SK-N-MC (cell line): Measurements from ENCODE around the gene PCDHGB3.
"Not testable (repeated sequence)": the region's sequence is repeated elsewhere in the genome, so short reads cannot be mapped to it uniquely, and the experiment has no call there.

Experiments used
- DNase-seq: peaks from one replicate; pipeline ENCODE4 v3.0.0-alpha.2; 2011; ENCODE audit warnings: low read depth, low spot score
- H3K27ac ChIP-seq: fragments of 200-600 bp; sonication (generic); 2 replicates; pipeline ENCODE4 v1.5.1; 2016; ENCODE audit warnings: mixed run types
- H3K36me3 ChIP-seq: fragments of 200-600 bp; sonication (generic); 2 replicates; pipeline ENCODE4 v1.6.1; 2017; ENCODE audit warnings: antibody characterized with exemption, low read length, mixed read lengths; ENCODE audit not compliant: insufficient read depth
- H3K4me3 ChIP-seq: fragments of 200-600 bp; sonication (generic); 2 replicates; pipeline ENCODE4 v1.5.1; 2016
- H3K9ac ChIP-seq: fragments of 200-600 bp; sonication (generic); 2 replicates; pipeline ENCODE4 v1.8.0; 2017; ENCODE audit warnings: mixed run types, mixed read lengths; ENCODE audit not compliant: insufficient read length
- H3K9me3 ChIP-seq: fragments of 200-600 bp; sonication (generic); 2 replicates; pipeline ENCODE4 v1.6.1; 2017; ENCODE audit warnings: low read depth, mild to moderate bottlenecking, antibody characterized with exemption, low read length, moderate library complexity, mixed read lengths
- EZH2 ChIP-seq: fragments of 200-600 bp; sonication (generic); IDR thresholded peaks from one replicate; pipeline ENCODE4 v1.6.1; 2017; ENCODE audit warnings: antibody characterized with exemption
- FOXP2 ChIP-seq: optimal IDR thresholded peaks from 2 replicates; pipeline ENCODE3; 2011; ENCODE audit warnings: mild to moderate bottlenecking, moderate library complexity; ENCODE audit not compliant: insufficient read depth; ENCODE audit errors: extremely low read length, control extremely low read depth
- POLR2AphosphoS5 ChIP-seq: IDR thresholded peaks from 2 replicates; pipeline ENCODE4 v1.6.1; 2012; ENCODE audit warnings: mild to moderate bottlenecking, low read depth, low read length, borderline replicate concordance

Gene PCDHGB3

GRCh38 chr5:141402553-141403243 is 32.7 kb downstream of the PCDHGB3 start, which contains the start of gene PCDHGA9:
TSS of gene PCDHGA9 (plus strand) at chr5:141402778. CDS start at chr5:141402953, 175 bp downstream.
- Histone ChIP-seq H3K9me3 (no peaks in the 10 kb centered on the region), H3K27ac (no peak within 1 kb of the TSS), H3K9ac (no peak within 1 kb of the TSS), H3K36me3 (no peaks in the 10 kb centered on the region), H3K4me3 (no peak within 1 kb of the TSS)
- no peak for DNase-seq
- TF ChIP-seq EZH2 = no peak
- no peak for TF ChIP-seq FOXP2

DNA sequence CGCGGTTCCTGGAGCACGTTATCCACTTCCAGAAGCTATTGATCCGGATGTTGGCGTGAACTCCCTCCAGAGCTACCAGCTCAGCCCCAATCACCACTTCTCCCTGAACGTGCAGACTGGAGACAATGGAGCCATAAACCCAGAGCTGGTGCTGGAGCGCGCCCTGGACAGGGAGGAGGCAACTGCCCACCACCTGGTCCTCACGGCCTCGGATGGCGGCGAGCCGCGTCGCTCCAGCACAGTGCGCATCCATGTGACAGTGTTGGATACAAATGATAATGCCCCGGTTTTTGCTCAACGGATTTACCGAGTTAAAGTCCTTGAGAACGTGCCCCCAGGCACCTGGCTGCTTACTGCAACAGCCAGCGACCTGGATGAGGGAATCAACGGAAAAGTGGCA is 33.3 kb downstream of the PCDHGB3 start:
- H3K36me3 ChIP-seq = no peaks in the 10 kb centered on the region
- TF ChIP-seq POLR2AphosphoS5 (no peak), FOXP2 (no peak), EZH2 (no peak)
- H3K4me3 ChIP-seq = no peak overlapping the region
- H3K9ac ChIP-seq = no peak overlapping the region
- no peak overlapping the region for H3K27ac ChIP-seq
- no peaks in the 10 kb centered on the region for H3K9me3 ChIP-seq
- DNase-seq = no peak

GRCh38 chr5:141407790-141408505 is 37.9 kb downstream of the PCDHGB3 start, which contains the start of gene PCDHGB6:
TSS of gene PCDHGB6 (plus strand) at chr5:141408021. CDS start at chr5:141408203, 182 bp downstream.
- not testable (repeated sequence) for H3K9me3 ChIP-seq, H3K36me3 ChIP-seq, DNase-seq, H3K27ac ChIP-seq, H3K9ac ChIP-seq, H3K4me3 ChIP-seq

DNA sequence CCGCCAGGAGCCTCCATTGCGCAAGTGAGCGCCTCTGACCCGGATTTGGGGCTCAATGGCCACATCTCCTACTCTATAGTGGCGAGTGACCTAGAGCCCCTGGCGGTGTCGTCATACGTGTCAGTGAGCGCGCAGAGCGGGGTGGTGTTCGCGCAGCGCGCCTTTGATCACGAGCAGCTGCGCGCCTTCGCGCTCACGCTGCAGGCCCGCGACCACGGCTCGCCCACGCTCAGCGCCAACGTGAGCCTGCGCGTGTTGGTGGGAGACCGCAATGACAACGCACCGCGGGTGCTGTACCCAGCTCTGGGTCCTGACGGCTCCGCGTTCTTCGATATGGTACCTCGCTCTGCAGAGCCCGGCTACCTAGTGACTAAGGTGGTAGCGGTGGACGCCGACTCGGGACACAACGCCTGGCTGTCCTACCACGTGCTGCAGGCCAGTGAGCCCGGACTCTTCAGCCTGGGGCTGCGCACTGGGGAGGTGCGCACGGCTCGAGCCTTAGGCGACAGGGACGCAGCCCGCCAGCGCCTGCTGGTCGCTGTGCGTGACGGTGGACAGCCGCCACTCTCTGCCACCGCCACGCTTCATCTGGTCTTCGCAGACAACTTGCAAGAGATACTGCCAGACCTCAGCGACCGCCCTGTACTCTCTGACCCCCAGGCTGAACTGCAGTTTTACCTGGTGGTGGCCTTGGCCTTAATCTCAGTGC is 39.7 kb downstream of the PCDHGB3 start:
- H3K36me3 ChIP-seq = no peaks in the 10 kb centered on the region
- no peak for DNase-seq
- no peak overlapping the region for H3K4me3 ChIP-seq
- H3K27ac ChIP-seq = no peak overlapping the region
- TF ChIP-seq POLR2AphosphoS5 (no peak), FOXP2 (no peak), EZH2 (no peak)
- H3K9me3 ChIP-seq = no peaks in the 10 kb centered on the region
- no peak overlapping the region for H3K9ac ChIP-seq

- DNase-seq = no peak
- no peak overlapping the region for H3K4me3 ChIP-seq
- H3K9me3 ChIP-seq = no peaks in the 10 kb centered on the region
- TF ChIP-seq EZH2 = no peak
- no peak for TF ChIP-seq FOXP2
- no peak overlapping the region for H3K27ac ChIP-seq
- H3K36me3 ChIP-seq = no peaks in the 10 kb centered on the region
- H3K9ac ChIP-seq = no peak overlapping the region
These were observed 41.5 kb downstream of the PCDHGB3 start for GRCh38 chr5:141411575-141411974.

DNA sequence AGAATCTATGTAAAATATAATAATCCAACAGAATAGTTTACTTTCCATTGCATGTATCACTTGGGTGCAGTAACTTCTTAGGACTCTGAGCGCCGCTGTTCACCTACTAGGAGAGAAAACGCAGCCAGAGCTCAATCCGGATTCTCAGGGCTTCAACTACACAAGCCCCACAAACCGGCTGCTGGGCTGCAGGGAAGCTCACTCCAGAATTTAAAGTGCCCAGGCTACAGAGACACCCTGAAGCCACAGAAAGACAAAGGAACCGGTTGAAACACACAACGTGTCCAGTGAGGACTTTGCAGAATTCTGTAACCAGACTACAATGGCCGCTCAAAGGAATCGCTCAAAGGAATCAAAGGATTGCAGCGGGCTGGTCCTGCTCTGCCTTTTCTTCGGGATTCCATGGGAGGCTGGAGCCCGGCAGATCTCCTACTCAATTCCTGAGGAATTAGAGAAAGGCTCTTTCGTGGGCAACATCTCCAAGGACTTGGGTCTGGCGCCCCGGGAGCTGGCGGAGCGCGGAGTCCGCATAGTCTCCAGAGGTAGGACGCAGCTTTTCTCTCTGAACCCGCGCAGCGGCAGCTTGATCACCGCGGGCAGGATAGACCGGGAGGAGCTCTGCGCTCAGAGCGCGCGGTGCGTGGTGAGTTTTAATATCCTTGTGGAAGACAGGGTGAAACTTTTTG is 43.0 kb downstream of the PCDHGB3 start, which contains the start of gene PCDHGA10:
Gene PCDHGA10 (plus strand): TSS at position 134 of the 686 bp plus-strand sequence. CDS start 189 bp downstream, at position 323.
- no peak within 1 kb of the TSS for H3K9ac ChIP-seq
- no peak within 1 kb of the TSS for H3K4me3 ChIP-seq
- no peak for TF ChIP-seq FOXP2
- no peak for TF ChIP-seq EZH2
- no peak for TF ChIP-seq POLR2AphosphoS5
- no peak for DNase-seq
- no peaks in the 10 kb centered on the region for H3K9me3 ChIP-seq
- no peaks in the 10 kb centered on the region for H3K36me3 ChIP-seq
- no peak within 1 kb of the TSS for H3K27ac ChIP-seq

GRCh38 chr5:141413540-141414069 is 43.6 kb downstream of the PCDHGB3 start:
- no peak for DNase-seq
- Histone ChIP-seq H3K4me3 (no peak overlapping the region), H3K9ac (no peak overlapping the region), H3K27ac (no peak overlapping the region), H3K9me3 (no peaks in the 10 kb centered on the region), H3K36me3 (no peaks in the 10 kb centered on the region)
- no peak for TF ChIP-seq EZH2
- TF ChIP-seq POLR2AphosphoS5 = no peak
- no peak for TF ChIP-seq FOXP2

DNA sequence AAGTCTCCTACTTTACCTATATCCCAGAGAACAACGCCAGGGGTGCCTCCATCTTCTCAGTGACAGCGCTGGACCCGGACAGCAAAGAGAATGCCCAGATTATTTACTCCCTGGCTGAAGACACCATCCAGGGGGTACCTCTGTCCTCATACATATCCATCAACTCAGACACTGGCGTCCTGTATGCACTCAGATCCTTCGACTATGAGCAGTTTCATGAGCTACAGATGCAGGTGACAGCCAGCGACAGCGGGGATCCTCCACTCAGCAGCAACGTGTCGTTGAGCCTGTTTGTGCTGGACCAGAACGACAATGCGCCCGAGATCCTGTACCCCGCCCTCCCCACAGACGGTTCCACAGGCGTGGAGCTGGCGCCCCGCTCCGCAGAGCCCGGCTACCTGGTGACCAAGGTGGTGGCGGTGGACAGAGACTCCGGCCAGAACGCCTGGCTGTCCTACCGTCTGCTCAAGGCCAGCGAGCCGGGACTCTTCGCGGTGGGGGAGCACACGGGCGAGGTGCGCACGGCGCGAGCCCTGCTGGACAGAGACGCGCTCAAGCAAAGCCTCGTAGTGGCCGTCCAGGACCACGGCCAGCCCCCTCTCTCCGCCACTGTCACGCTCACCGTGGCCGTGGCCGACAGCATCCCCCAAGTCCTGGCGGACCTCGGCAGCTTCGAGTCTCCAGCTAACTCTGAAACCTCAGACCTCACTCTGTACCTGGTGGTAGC is 44.7 kb downstream of the PCDHGB3 start:
- H3K36me3 ChIP-seq, H3K9me3 ChIP-seq, DNase-seq, H3K27ac ChIP-seq, H3K9ac ChIP-seq, H3K4me3 ChIP-seq: not testable (repeated sequence)

- DNase-seq, H3K9ac ChIP-seq, H3K9me3 ChIP-seq, H3K27ac ChIP-seq, H3K36me3 ChIP-seq, H3K4me3 ChIP-seq: not testable (repeated sequence)
These were observed 45.2 kb downstream of the PCDHGB3 start for GRCh38 chr5:141415275-141415618.

- H3K9ac ChIP-seq, H3K9me3 ChIP-seq, H3K4me3 ChIP-seq, DNase-seq, H3K27ac ChIP-seq, H3K36me3 ChIP-seq: not testable (repeated sequence)
These were observed 47.6 kb downstream of the PCDHGB3 start, which contains the start of gene PCDHGB7 for GRCh38 chr5:141417494-141418172. TSS of gene PCDHGB7 (plus strand) at chr5:141417677. CDS start at chr5:141417860, 183 bp downstream.
